ENCODE data around the gene ETV5. TPM values are rescaled to one million over a fixed set of nuclear protein-coding genes. Genes with fewer than 3 reads are reported as not detected.

The ETV5 gene
- total RNA-seq, 1 donor = 5.1 TPM

Small RNA genes lying within 50 kb of the gene (small RNA-seq; reads per million reads assigned to genes)
- gene RF00017 = not detected

Other genes starting within 250 kb of the ETV5 start
- gene TRA2B, start 171.1 kb downstream of the ETV5 start, total RNA-seq = 318 TPM